Effector memory CD8-positive, alpha-beta T cell (primary cell): ENCODE data around the gene HMG20B.
A peak's percentile ranks its signal among the peaks of the same experiment; 100 is the strongest.

Experiments used
- ATAC-seq: fragments of 150-1000 bp; cut with Tn5 transposase; replicated peaks from 2 replicates; pipeline ENCODE4 v1.10.0; 2021; ENCODE audit warnings: mild to moderate bottlenecking, moderate library complexity
- DNase-seq, 3 experiments: peaks; one replicate each; pipeline ENCODE4 v3.0.0; 2021
- H3K27ac Mint-ChIP-seq, 2 donors: one replicate each; pipeline ENCODE4 v1.8.0; 2022; ENCODE audit warnings: mild to moderate bottlenecking in 2 of 2, mixed read lengths in 2 of 2, moderate library complexity in 2 of 2
- H3K27me3 Mint-ChIP-seq, 2 donors: one replicate each; pipeline ENCODE4 v1.8.0; 2022; ENCODE audit warnings: mixed read lengths in 2 of 2
- H3K36me3 Mint-ChIP-seq: one replicate; pipeline ENCODE4 v1.8.0; 2022; ENCODE audit warnings: mild to moderate bottlenecking, moderate library complexity, mixed read lengths; ENCODE audit not compliant: insufficient read depth
- H3K4me1 Mint-ChIP-seq, 2 donors: one replicate each; pipeline ENCODE4 v1.8.0; 2022; ENCODE audit warnings: low read depth in 2 of 2, mixed read lengths in 2 of 2
- H3K4me3 Mint-ChIP-seq, 2 donors: one replicate each; pipeline ENCODE4 v1.8.0; 2022; ENCODE audit warnings: mild to moderate bottlenecking in 2 of 2, mixed read lengths in 2 of 2, moderate library complexity in 2 of 2
- H3K9me3 Mint-ChIP-seq, 2 donors: one replicate each; pipeline ENCODE4 v1.8.0; 2022; ENCODE audit warnings: mixed read lengths in 2 of 2

Gene HMG20B

DNA sequence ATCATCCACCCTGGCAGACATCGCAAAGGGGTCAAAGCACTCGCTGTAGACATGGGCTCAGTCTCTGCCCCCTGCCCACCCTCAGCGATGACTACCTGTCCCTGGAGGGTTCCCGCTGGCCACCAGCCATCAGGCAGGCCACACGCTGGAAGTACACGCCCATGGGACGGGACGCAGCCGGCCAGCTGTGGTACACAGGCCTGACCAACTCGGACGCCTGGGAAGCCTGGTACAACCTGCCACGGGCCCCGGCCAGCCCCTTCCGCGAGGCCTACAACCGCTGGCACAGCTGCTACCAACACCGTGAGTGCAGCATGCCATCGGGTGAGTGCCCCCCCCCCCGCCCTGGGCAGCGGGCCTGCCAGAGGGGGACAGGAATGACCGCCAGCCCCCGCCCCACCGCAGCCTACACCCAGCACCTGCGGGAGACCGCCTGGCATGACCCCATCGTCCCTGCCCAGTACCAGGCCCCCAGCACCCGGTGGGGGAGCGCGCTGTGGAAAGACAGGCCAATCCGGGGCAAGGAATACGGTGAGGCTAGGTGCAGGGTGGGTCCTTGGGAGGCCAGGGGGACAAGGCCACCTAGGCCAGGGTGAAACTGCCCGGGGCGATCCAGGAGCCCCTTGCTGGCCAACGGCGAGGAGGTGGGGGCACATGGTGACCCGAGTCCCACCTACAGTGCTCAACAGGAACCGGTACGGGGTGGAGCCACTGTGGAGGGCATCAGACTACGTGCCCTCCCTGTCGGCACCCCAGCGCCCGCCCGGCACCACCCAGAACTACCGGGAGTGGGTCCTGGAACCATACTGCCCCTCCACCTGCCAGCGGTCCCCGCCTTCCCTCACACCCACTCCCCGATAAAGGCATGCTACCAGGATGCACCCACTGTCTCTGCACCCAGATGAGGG is 29.3 kb upstream of the HMG20B start:
- no peak for ATAC-seq

DNA sequence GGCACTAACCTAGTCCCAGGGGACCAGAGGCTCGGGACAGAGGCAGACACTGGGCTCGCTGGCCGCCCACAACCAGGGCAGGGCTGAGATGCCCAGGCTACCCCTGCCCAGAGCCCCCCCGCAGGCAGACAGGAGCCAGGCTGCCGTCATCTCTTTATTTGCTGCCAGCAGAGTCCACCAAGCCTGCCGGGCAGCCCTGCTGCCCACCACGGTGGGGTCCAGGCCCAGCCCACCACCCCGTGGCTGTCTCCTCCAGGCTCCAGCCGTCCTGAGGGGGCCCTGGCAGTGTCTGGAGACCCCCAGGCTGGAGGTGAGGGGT is 28.7 kb upstream of the HMG20B start:
- no peak overlapping the region for H3K4me3 Mint-ChIP-seq
- no peak for ATAC-seq
- DNase-seq: no peak
- peaks cover 23% of the 10 kb centered on the region for H3K36me3 Mint-ChIP-seq
- peak overlapping the region in 1 of 2 donors; percentile 32 for H3K27ac Mint-ChIP-seq
- H3K27me3 Mint-ChIP-seq: no peaks in the 10 kb centered on the region
- H3K9me3 Mint-ChIP-seq: no peaks in the 10 kb centered on the region
- H3K4me1 Mint-ChIP-seq: peaks cover 8% of the 10 kb centered on the region in 2 donors

More for the DNA sequence above, 29.3 kb upstream of the HMG20B start:
- Mint-ChIP-seq H3K27me3 (no peaks in the 10 kb centered on the region), H3K4me1 (peaks cover 8% of the 10 kb centered on the region in 2 donors), H3K36me3 (peaks cover 29% of the 10 kb centered on the region), H3K4me3 (no peak overlapping the region), H3K27ac (peak overlapping the region in 1 of 2 donors; percentile 32), H3K9me3 (no peaks in the 10 kb centered on the region)
- no peak for DNase-seq

DNA sequence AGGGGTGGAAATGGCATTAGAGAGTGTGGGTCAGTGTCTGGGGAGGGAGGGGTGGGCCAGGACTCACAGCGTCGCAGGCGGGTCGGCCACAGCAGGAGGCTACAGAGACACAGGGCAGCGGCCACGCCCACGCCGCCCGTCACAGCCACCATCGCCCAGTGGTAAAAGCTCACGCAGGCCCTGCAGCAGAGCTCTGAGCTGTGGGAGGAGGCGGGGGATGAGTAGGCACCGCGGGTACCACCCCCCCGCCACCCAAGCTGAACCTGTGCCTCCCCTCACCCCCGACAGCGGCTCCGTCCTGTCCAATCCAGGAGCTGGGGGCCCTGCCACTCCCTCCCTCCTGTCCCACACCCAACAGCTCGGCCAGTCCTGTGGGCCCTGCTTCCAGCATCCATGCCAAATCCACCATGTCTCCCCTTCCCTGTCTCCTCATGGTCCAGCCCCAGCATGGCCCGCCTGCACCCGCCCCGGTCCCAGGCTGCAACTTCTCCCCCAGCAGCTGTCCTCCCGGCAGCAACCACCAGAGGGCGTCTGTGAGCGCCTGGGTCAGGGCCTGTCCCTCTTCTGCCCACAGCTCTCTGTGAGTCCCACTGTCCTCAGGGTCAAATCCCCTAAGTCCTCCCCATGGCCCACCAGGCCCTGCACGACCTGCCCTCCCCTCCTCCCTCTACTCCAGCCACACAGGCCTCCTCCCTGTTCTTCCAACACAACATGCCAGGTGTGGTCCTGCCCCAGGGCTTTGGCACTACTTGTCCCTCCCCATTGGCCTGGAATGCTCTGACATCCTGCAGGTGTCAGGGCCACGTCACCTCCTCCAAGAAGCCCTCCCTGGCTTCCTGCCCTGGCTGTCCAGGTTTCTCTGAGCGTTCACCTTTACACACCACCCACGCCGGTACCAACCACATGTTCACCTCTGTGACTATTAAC is 27.7 kb upstream of the HMG20B start:
- Mint-ChIP-seq H3K27me3 (no peaks in the 10 kb centered on the region), H3K36me3 (peaks cover 19% of the 10 kb centered on the region), H3K4me3 (no peak overlapping the region), H3K27ac (peak overlapping the region; percentile 91 to 93), H3K4me1 (peaks cover 8% of the 10 kb centered on the region in 2 donors), H3K9me3 (no peaks in the 10 kb centered on the region)
- ATAC-seq: peak; percentile 77
- peak; percentile 82 to 86 (median 82) for DNase-seq

DNA sequence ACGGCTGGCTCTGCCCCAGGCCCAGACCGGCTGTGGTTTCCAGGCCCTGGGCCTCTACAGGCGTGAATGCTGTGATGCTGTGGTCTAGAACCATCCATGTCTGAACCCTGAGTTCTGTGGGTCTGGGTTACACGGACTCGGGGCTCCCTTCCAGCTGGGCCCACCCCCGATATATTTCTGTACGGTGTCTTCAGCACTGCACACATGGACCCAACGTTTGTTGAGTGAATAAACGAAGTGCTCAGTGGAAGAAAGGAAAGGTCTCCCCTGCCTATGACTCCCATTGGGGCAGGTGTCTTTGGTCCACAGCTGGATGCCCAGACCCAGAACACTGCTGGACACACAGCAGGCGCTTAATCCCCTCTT is 27.1 kb upstream of the HMG20B start:
- H3K36me3 Mint-ChIP-seq: peaks cover 19% of the 10 kb centered on the region
- H3K4me3 Mint-ChIP-seq: no peak overlapping the region
- no peaks in the 10 kb centered on the region for H3K9me3 Mint-ChIP-seq
- H3K4me1 Mint-ChIP-seq: peaks cover 8% of the 10 kb centered on the region in 2 donors
- H3K27ac Mint-ChIP-seq: peak overlapping the region; percentile 91 to 93
- H3K27me3 Mint-ChIP-seq: no peaks in the 10 kb centered on the region
- no peak for ATAC-seq
- DNase-seq: no peak

DNA sequence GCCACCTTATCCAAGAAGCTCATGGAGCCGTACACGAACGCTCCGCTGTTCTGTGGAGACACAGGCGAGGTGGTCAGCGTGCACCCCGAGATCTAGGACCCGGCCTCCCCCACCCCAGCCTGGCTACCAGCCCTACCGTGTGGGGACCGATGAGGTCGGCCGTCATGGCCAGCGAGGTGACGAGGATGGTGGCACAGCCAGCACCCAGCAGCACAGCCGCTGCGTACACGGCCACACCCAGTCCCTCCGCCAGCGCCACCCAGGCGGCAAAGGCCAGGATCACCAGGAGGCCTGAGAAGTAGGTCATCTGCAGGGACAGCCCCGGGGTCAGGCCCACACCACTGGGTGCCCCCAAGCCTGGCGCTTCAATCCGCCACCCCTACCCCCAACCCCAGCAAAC is 26.6 kb upstream of the HMG20B start:
- Mint-ChIP-seq H3K9me3 (no peaks in the 10 kb centered on the region), H3K4me3 (no peak overlapping the region), H3K27me3 (no peaks in the 10 kb centered on the region), H3K4me1 (peaks cover 8% of the 10 kb centered on the region in 2 donors), H3K36me3 (peaks cover 19% of the 10 kb centered on the region), H3K27ac (peak overlapping the region in 1 of 2 donors; percentile 93)
- DNase-seq (no peak), ATAC-seq (no peak)

DNA sequence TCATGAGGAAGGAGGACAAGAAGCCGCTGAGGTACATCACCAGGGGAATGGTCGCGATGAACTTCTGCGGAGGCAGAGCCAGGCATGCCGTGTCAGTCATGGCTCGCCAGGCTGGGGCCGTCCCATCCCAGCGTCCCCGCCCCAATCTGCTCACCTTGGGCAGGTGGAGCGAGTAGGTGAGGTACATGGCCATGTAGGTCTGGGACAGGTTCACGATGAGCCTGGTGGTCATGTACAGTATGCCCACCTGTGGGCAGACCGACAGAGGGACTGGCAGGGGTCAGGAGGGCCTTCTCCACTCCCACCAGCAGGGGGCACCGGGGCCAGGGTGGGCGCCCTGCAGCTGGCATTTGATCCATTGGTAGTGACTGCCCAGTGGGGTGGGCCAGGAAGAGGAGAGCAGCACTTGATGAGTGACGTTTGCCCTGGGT is 25.4 kb upstream of the HMG20B start:
- no peak overlapping the region for H3K4me3 Mint-ChIP-seq
- no peaks in the 10 kb centered on the region for H3K27me3 Mint-ChIP-seq
- no peaks in the 10 kb centered on the region for H3K9me3 Mint-ChIP-seq
- H3K4me1 Mint-ChIP-seq: peaks cover 8 to 12% of the 10 kb centered on the region in 2 donors
- H3K27ac Mint-ChIP-seq: no peak overlapping the region
- H3K36me3 Mint-ChIP-seq: peaks cover 19% of the 10 kb centered on the region
- DNase-seq (no peak), ATAC-seq (no peak)

DNA sequence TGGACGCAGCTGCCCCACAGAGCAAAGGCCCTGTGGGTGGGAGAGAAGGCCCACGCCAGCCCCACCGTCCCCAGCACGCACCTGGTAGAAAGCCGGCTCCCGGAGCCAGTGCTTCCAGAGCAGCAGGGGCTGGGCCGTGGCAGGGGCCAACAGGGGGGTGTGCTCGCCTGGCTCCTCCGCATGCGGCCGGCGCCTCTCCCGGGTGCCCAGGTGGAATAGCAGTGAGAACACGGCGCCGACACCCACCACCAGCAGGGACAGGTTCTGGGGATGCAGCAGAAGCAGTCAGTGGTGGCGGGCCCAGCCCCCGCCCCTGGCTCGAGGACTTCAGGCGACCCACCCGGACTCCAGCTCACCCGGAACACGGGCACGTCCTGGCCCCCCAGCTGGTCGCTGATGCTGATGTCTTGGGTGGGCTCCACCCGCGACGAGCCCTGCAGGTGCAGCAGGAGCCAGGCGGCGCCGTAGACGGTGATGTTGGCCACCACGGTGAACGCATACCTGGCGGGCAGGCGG is 24.9 kb upstream of the HMG20B start:
- Mint-ChIP-seq H3K36me3 (peaks cover 16% of the 10 kb centered on the region), H3K27ac (no peak overlapping the region), H3K27me3 (no peaks in the 10 kb centered on the region), H3K4me1 (peaks cover 8 to 14% of the 10 kb centered on the region in 2 donors), H3K4me3 (no peak overlapping the region), H3K9me3 (no peaks in the 10 kb centered on the region)
- no peak for ATAC-seq
- DNase-seq: no peak

DNA sequence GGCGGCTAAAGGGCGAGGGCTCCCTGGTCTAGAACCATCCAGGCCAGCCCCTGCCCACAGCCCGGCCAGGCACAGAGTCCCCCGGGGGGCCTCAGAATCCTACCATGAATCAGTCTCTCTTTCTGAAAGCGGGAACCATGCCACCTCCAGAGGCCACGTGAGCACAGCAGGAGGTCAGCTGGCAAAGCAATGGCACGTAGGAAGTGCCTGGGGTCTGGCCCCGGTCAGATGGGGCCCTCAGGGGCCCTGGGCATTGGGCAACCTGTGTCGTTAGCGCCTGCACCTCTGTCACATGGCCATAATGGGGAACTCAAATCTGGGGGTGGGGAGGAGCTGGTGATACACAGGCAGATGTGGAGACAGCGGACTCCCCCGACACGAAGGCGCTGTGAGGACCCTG is 24.1 kb upstream of the HMG20B start:
- peak overlapping the region in 1 of 2 donors; percentile 73 for H3K27ac Mint-ChIP-seq
- peaks cover 8 to 14% of the 10 kb centered on the region in 2 donors for H3K4me1 Mint-ChIP-seq
- no peaks in the 10 kb centered on the region for H3K9me3 Mint-ChIP-seq
- DNase-seq (no peak), ATAC-seq (no peak)
- peak overlapping the region in 1 of 2 donors; percentile 17 for H3K4me3 Mint-ChIP-seq
- no peaks in the 10 kb centered on the region for H3K27me3 Mint-ChIP-seq
- H3K36me3 Mint-ChIP-seq: peaks cover 16% of the 10 kb centered on the region

DNA sequence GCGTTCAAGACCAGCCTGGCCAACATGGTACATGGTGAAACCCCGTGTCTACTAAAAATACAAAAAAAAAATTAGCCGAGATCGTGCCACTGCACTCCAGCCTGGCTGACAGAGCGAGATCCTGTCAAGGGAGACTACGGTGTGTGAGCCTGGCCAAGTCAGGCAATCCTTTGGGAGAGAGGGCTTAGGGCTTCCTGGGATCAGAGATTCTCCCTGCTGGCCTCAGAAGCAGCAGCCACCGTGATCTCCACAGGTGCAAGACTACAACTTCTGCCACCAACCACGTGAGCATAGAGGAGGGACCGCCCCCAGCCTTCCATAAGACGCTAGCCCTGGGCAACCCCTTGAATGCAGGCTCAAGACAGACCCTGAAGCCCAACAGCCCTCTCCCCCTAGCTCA is 22.9 kb upstream of the HMG20B start:
- DNase-seq (no peak), ATAC-seq (no peak)
- Mint-ChIP-seq H3K4me3 (no peak overlapping the region), H3K27ac (no peak overlapping the region), H3K9me3 (no peaks in the 10 kb centered on the region), H3K36me3 (peaks cover 15% of the 10 kb centered on the region), H3K4me1 (peaks cover 13 to 22% of the 10 kb centered on the region in 2 donors), H3K27me3 (no peaks in the 10 kb centered on the region)

DNA sequence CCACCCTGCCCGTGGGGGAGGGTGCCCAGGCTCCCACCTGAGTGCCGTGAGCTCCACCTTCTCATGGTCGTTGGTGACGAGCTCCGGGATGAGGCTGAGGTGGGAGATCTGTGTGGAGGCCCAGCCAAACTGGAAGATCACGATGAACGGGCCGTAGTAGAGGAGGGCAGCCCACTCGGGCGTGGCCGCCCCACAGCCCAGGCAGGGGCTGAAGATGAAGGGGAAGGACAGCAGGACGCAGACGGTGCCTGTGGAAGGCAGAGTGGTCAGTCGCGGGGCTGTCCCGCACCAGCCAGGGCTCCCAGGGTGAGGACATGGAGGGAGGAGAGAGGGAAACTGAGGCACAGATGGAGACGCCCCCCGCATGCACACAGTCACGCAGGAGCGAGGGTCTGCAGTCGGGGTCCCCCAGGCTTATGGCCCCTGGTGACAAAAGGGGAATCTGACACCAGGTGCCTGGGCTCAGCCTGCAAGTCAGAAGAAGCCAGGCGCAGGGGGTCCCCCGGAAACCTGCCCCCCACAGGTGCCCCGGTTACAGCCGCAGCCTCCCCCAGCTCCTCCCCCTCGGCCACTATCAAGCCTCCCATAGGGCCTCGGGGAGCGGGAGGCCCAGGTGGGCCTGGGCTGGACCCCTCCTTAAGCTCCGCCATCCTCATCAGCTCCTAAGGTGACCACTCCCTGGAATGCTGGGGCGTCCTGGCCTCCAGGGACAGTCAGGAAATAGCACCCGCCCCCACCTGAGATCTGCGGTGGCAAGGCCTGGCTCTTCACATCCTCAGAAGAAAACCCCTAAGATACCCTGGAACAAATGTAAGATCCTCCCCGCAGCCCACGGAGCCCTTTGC is 21.6 kb upstream of the HMG20B start:
- DNase-seq: no peak
- Mint-ChIP-seq H3K36me3 (peaks cover 16% of the 10 kb centered on the region), H3K27me3 (no peaks in the 10 kb centered on the region), H3K27ac (peak overlapping the region; percentile 7 to 49), H3K4me1 (peaks cover 18 to 27% of the 10 kb centered on the region in 2 donors), H3K4me3 (no peak overlapping the region), H3K9me3 (no peaks in the 10 kb centered on the region)
- ATAC-seq: no peak

DNA sequence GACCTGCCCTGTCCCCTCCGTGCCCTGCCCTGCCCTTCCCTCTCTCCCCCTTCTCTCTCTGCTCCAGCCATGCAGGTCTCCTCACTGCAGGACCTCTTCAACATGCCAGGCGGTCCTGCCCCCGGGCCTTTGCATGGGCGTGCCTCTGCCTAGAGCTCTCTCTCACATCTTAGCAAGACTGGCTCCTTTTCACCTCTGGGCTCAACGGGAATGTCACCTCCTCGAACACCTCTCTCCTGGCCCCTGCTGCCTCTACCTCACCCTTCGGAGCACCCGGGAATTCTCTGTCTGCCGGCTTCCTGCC is 21.0 kb upstream of the HMG20B start:
- Mint-ChIP-seq H3K36me3 (peaks cover 19% of the 10 kb centered on the region), H3K27me3 (no peaks in the 10 kb centered on the region), H3K27ac (peak overlapping the region; percentile 7 to 49), H3K9me3 (no peaks in the 10 kb centered on the region), H3K4me3 (no peak overlapping the region), H3K4me1 (peaks cover 24 to 33% of the 10 kb centered on the region in 2 donors)
- ATAC-seq (no peak), DNase-seq (no peak)

DNA sequence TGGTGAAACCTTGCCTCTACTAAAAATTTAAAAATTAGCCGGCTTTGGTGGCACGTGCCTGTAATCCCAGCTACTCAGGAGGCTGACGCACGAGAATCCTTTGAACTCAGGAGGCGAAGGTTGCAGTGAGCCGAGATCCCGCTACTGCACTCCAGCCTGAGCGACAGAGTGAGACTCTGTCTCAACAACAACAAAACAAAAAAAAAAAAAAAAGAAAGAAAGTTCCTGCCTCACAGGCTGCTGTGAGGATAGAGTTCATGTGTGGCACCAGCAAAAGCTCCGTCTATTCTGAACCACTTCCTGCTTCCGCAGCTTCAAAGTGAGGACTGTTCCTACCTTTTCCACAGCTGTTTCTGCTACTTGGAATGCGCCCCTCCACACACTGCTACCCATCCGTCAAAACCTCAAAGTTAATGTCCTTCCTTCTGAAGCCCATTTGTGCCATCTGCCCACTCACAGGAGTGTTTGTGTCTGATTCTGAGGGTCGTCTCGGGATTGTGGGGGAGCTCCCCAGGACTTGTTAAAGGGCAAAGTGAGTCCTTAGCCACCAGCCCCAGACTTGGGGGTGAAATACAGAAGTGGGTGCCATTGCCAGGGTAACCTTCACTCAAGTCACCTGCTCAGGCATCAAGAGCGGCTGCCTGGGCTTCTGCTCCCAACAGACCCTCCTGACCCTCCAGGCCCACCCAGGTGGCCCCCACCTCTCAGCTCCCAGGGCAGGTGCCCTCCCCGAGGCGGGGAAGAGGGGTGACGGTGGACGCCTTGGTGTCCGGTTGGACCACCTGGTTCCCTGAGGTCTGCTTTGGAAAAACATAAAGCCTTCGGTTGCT is 18.3 kb upstream of the HMG20B start:
- peaks cover 31 to 42% of the 10 kb centered on the region in 2 donors for H3K4me1 Mint-ChIP-seq
- H3K27me3 Mint-ChIP-seq: no peaks in the 10 kb centered on the region
- H3K9me3 Mint-ChIP-seq: no peaks in the 10 kb centered on the region
- peak overlapping the region; percentile 87 to 95 for H3K4me3 Mint-ChIP-seq
- ATAC-seq (peak; percentile 25), DNase-seq (peak; percentile 22 to 35 (median 24))
- H3K36me3 Mint-ChIP-seq: peaks cover 23% of the 10 kb centered on the region
- H3K27ac Mint-ChIP-seq: peak overlapping the region; percentile 72 to 95
